IMR-90 (cell line): ENCODE measurements around the gene PHACTR3.

Experiments used
- CTCF ChIP-seq: conservative IDR thresholded peaks from 2 replicates; pipeline ENCODE4 v1.5.1; 2012; ENCODE audit warnings: mild to moderate bottlenecking, low read depth, low read length, improper control_type of control experiment
- FOS ChIP-seq: fragments of 150-350 bp; IDR thresholded peaks from 2 replicates; pipeline ENCODE4 v1.6.1; 2016; ENCODE audit warnings: low read depth, low read length
- MAZ ChIP-seq: IDR thresholded peaks from 2 replicates; pipeline ENCODE4 v1.6.1; 2012; ENCODE audit warnings: low read depth, mild to moderate bottlenecking, low read length, improper control_type of control experiment, moderate library complexity, borderline replicate concordance
- POLR2A ChIP-seq: IDR thresholded peaks from 2 replicates; pipeline ENCODE4 v1.6.1; 2012; ENCODE audit warnings: mild to moderate bottlenecking, low read depth, low read length

GRCh38 chr20:59723607-59724456 lies 119.5 kb downstream of the PHACTR3 start:
- TF ChIP-seq POLR2A (no peak), CTCF (no peak), FOS (no peak), MAZ (no peak)
